GM13977 (cell line): ENCODE data around the gene GUK1.

Source experiments
- DNase-seq: peaks from one replicate; pipeline ENCODE4 v3.0.0; 2012; ENCODE audit warnings: low spot score
- in situ Hi-C: fragments of 300-500 bp; cut with MboI; formaldehyde crosslinking; loops from one replicate; pipeline ENCODE4 v1.12.0; 2022; ENCODE audit warnings: low sequenced_read_pairs, low pct_unique_long_range_greater_than_20kb, mixed read lengths, inconsistent platforms; ENCODE audit not compliant: unreplicated experiment
- TF ChIP-seq, protein P1 (sequence below): IDR thresholded peaks from 2 replicates; pipeline ENCODE4 v1.5.1; 2012; ENCODE audit warnings: mild to moderate bottlenecking, control low read depth; ENCODE audit not compliant: insufficient read depth; ENCODE audit errors: extremely low read depth, missing control alignments

Gene GUK1

DNA sequence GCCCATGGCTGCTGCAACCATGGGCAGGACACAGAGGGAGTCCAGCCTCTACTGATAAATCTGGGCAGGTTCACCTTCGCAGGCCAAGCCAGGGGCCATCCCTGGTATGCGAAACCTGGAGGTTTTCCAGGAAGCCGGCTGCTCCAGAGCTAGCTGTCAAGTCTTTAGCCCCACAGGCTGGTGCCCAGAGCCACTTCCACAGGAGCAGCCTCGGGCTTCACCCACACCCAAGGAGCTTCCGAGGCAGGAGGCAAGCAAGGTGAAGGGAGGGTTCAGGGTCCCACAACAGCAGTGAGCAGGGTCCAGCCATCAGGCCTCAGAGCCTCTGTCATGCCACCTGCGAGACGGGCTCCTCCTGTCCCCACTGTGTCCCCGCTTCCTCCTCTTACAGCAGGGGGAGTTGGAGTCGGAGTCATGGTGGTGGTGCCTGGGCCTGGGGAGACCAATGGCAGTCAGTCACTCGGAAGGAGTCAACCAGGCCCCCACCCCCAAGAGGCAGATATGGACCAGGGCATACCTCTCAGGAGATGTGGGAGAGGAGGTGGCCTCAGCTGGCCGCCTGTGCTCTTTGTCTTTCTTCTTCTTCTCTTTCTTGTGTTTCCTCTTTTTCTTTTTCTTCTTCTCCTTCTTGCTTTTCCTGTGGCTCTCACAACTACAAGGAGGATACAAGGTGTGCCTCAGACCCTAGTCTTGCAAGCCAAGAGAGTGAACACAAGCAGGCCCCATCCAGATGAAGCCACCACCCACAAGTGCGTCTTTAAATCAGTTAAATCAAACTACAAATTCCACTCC lies 39.1 kb upstream of the GUK1 start:
- in situ Hi-C loops, result no loop called here
- TF ChIP-seq, protein P1, sequence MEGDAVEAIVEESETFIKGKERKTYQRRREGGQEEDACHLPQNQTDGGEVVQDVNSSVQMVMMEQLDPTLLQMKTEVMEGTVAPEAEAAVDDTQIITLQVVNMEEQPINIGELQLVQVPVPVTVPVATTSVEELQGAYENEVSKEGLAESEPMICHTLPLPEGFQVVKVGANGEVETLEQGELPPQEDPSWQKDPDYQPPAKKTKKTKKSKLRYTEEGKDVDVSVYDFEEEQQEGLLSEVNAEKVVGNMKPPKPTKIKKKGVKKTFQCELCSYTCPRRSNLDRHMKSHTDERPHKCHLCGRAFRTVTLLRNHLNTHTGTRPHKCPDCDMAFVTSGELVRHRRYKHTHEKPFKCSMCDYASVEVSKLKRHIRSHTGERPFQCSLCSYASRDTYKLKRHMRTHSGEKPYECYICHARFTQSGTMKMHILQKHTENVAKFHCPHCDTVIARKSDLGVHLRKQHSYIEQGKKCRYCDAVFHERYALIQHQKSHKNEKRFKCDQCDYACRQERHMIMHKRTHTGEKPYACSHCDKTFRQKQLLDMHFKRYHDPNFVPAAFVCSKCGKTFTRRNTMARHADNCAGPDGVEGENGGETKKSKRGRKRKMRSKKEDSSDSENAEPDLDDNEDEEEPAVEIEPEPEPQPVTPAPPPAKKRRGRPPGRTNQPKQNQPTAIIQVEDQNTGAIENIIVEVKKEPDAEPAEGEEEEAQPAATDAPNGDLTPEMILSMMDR, result no peak
- peak; percentile 25 for DNase-seq

DNA sequence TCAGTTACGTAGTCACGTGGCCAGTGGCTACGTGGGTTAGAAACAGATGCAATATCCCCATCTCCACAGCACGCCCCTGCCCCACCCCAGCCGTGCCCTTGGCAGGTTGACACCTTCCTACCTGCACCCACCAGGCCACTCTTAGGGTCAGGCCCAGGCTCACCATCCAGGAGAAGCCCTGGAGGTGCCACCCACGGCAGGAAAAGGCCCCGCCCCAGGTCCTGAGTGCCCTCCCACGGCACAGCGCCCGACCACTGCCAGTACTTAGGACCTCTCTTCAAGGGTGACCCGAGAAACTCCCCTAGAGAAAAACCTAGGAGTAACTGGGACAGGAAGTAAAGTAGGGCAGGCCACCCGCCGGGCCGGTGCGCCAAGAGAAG lies 38.5 kb upstream of the GUK1 start:
- TF ChIP-seq, protein P1, result no peak
- in situ Hi-C loops, result no loop called here
- no peak for DNase-seq

DNA sequence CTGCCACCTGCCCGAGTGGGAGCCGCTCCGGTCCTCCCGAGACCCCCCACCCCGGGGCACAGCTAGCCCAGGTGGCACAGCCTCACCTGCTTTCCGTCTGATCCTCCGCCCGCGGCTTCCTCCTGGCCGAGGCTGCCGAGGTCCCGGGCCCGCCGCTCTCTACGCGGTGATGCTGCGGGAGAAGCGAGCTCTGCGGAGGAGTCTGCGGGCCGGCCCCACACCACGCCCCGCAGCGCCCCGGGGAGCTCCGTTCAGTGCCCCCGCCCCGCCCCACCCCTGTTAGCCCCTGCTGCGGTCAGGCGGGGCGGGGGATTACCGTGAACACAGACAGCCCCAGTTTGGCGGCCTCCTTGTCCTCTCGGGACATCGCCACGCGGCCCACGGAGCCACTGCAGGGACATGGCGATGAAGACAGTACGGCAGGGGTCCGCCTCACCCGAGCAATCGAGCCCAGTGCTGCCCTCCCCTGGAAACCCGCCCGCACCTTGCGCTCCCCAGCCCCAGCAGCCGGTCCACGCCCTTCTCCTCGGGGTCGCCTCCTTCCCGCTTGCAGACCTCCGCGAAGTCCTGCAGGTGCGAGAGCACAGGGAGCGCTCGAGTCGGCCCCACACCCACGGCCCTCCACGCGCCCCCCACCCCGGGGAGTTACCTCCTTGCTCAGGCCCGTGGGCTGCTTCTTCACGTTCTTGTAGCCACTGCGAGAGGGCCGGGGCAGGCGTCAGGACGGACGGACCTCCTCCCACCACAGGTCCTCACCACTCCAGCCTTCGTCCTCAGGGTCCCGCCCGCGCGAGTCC lies 37.9 kb upstream of the GUK1 start:
- TF ChIP-seq, protein P1, result peak; percentile 55
- in situ Hi-C loops, result no loop called here
- peak; percentile 82 for DNase-seq

DNA sequence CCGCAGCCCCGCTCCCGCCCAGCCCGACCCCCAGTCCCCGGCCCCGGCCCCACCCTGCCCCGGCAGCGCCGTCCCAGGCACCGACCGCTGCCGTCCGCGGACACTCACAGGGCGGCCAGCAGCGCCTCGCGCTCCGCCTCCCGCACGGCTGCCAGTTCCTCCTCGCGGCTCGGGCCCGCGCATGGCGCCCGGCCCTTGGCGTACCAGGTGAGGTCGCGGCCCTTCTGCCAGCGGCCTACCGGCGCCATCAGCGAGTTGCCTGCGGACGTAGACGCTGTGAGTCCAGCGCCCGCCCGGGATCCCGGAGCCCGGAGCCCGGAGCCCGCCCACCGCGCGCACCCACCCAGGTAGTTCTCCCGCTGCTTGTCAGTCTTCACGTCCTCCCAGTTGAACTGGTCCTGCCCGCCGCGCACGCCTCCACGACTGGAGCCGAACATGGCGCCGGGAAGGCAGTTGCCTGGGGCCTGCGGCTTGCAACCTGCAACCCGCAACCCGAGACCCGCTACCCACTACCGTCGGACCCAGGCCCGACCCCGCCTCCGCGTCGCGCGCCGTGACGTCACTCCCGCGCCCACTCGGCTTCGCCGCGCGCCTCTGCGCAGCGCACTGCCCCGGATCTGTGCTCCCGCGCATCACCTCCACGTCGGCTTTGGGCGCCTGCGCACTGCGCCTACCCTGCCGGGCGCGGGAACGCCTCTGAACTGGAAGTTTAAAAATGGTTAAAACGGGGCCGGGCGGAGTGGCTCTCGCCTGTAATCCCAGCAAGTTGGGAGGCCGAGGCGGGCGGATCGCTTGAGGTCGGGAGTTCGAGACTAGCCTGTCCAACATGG lies 37.1 kb upstream of the GUK1 start, which contains the start of gene C1orf35:
C1orf35 (minus strand) TSS at position 535 of the 830 bp plus-strand sequence; CDS start at position 437, 98 bp downstream.
- peak; percentile 99 for DNase-seq
- in situ Hi-C loops, result no loop called here
- TF ChIP-seq, protein P1, result no peak

DNA sequence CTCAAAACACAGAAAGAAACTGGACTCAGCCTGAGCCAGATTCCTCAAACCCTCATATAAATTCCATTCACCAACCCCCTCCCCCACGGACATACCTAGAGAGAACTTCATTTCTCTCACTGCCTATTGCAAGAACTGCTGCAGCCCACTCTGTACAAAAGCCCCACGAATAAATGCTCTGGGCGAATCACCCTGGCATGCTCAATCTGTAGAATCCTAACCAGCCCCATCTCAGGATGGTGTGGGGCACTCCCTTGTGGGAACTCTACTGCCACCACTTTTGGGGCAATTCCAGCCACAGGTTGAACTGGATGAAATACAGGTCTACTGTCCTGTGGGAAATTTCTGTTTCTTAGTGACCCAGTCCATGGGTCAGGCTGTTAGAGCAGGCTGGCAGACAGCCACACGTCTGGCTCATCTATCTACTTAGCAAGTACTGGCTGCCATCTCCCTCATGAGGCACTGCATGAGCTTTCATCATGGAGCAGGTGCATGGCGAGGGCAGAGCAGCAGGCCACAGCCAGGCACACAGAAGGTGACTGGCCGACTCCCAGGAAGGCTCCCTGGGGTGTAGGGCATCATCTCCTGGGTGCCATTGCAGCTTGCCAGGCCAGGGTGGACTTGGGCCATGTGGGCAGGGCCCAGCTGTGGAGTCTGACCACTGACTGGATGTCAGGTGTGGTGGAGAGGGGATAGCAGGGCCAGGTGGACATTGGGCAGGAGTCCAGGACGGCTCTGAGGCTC lies 35.4 kb upstream of the GUK1 start:
- no peak for DNase-seq
- TF ChIP-seq, protein P1, result no peak
- in situ Hi-C loops, result no loop called here
